Measurements from ENCODE around the gene KCNA1.

DNA sequence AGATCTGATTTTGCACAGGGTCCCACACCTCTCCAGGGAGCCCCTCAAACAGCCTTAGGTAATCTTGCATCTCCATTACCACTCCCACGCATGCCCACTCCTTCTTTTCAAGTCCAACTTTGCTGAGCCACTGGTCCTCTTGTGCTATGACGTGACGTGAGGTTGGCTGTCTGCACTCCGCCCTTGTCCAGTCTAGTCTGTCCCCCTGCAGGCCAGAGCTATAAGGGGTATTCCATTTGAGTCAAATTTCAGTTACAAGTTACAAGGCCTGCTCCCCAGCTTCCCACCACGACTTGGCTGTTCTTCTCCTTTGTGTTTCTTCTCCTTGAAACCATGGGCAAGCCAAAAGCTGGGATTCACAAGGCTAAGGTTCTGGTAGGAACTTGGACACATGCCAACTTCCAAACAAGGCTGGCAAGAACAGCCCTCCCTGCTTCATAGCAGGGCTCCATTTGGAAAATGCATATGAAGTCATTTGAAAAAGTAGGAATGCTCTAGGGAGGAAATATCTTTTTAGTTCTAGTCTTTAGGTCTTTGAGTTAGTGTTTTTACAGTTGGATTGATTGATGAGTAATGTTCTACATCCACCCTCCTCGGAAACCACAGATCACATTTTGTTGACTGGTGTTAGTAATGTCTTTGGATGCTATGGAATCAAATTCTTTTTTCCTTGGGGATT is 49.1 kb downstream of the KCNA1 start:
- TF ChIP-seq, protein P1, sequence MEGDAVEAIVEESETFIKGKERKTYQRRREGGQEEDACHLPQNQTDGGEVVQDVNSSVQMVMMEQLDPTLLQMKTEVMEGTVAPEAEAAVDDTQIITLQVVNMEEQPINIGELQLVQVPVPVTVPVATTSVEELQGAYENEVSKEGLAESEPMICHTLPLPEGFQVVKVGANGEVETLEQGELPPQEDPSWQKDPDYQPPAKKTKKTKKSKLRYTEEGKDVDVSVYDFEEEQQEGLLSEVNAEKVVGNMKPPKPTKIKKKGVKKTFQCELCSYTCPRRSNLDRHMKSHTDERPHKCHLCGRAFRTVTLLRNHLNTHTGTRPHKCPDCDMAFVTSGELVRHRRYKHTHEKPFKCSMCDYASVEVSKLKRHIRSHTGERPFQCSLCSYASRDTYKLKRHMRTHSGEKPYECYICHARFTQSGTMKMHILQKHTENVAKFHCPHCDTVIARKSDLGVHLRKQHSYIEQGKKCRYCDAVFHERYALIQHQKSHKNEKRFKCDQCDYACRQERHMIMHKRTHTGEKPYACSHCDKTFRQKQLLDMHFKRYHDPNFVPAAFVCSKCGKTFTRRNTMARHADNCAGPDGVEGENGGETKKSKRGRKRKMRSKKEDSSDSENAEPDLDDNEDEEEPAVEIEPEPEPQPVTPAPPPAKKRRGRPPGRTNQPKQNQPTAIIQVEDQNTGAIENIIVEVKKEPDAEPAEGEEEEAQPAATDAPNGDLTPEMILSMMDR (IDR thresholded peaks at IDR 0.05), result no peak
- TF ChIP-seq POLR2A (IDR thresholded peaks at IDR 0.05), result no peak

Measured in body of pancreas (tissue), 4 donors.